IPS-20b (cell line): Measurements from ENCODE around the gene NUDT14.

Experiments
- H3K27ac ChIP-seq: one replicate; pipeline ENCODE4 v1.5.1; 2013; ENCODE audit warnings: low read length
- H3K27me3 ChIP-seq: 2 replicates; pipeline ENCODE4 v1.6.1; 2013; ENCODE audit warnings: mild to moderate bottlenecking, low read length, inconsistent platforms; ENCODE audit not compliant: insufficient read depth
- H3K36me3 ChIP-seq: 2 replicates; pipeline ENCODE4 v1.6.1; 2013; ENCODE audit warnings: low read depth, mild to moderate bottlenecking, inconsistent platforms, low read length, moderate library complexity; ENCODE audit not compliant: insufficient read depth
- H3K4me1 ChIP-seq: 2 replicates; pipeline ENCODE4 v1.6.1; 2013; ENCODE audit warnings: mild to moderate bottlenecking, control low read depth, inconsistent platforms, low read length, moderate library complexity; ENCODE audit not compliant: insufficient read depth
- H3K4me3 ChIP-seq: 2 replicates; pipeline ENCODE4 v1.5.1; 2013; ENCODE audit warnings: mild to moderate bottlenecking, low read length, inconsistent platforms
- H3K9ac ChIP-seq: 2 replicates; pipeline ENCODE4 v1.6.1; 2013; ENCODE audit warnings: low read depth, mild to moderate bottlenecking, inconsistent platforms, low read length, moderate library complexity
- H3K9me3 ChIP-seq: 2 replicates; pipeline ENCODE4 v1.6.1; 2013; ENCODE audit warnings: mild to moderate bottlenecking, low read depth, low read length, inconsistent platforms; ENCODE audit not compliant: insufficient read depth

Gene NUDT14

GRCh38 chr14:105180592-105181548 lies at the start of gene NUDT14:
NUDT14 (minus strand) TSS chr14:105181312; CDS start chr14:105181209, 103 bp downstream.
- peak within 1 kb of the TSS; percentile 4; the same call in 1 of the 2 replicates for H3K9ac ChIP-seq

GRCh38 chr14:105229099-105229655 lies 48.1 kb upstream of the NUDT14 start:
- H3K27me3 ChIP-seq, result no peaks in the 10 kb centered on the region
- no peak overlapping the region for H3K4me3 ChIP-seq
- H3K36me3 ChIP-seq, result no peaks in the 10 kb centered on the region
- H3K9me3 ChIP-seq, result no peaks in the 10 kb centered on the region
- no peak overlapping the region for H3K9ac ChIP-seq
- no peak overlapping the region for H3K27ac ChIP-seq
- no peaks in the 10 kb centered on the region for H3K4me1 ChIP-seq

More at GRCh38 chr14:105180592-105181548, at the start of gene NUDT14:
- H3K27me3 ChIP-seq, result peaks cover 35% of the 10 kb centered on the region
- H3K36me3 ChIP-seq, result no peaks in the 10 kb centered on the region
- H3K4me3 ChIP-seq, result peak within 1 kb of the TSS; percentile 57
- no peak within 1 kb of the TSS for H3K27ac ChIP-seq
- no peaks in the 10 kb centered on the region for H3K9me3 ChIP-seq
- H3K4me1 ChIP-seq, result 0 out of 2 replicates have a peak, but pooled peaks cover 3% of the 10 kb centered on the region

GRCh38 chr14:105228562-105228961 lies 47.5 kb upstream of the NUDT14 start:
- no peaks in the 10 kb centered on the region for H3K27me3 ChIP-seq
- H3K4me1 ChIP-seq, result no peaks in the 10 kb centered on the region
- H3K36me3 ChIP-seq, result no peaks in the 10 kb centered on the region; the same call in 1 of the 2 replicates
- H3K4me3 ChIP-seq, result no peak overlapping the region
- no peak overlapping the region for H3K9ac ChIP-seq
- no peaks in the 10 kb centered on the region for H3K9me3 ChIP-seq
- H3K27ac ChIP-seq, result no peak overlapping the region

GRCh38 chr14:105227346-105227745 lies 46.2 kb upstream of the NUDT14 start:
- no peak overlapping the region for H3K9ac ChIP-seq
- no peak overlapping the region for H3K27ac ChIP-seq
- no peaks in the 10 kb centered on the region; the same call in 1 of the 2 replicates for H3K36me3 ChIP-seq
- no peaks in the 10 kb centered on the region for H3K27me3 ChIP-seq
- no peaks in the 10 kb centered on the region for H3K9me3 ChIP-seq
- H3K4me3 ChIP-seq, result no peak overlapping the region
- H3K4me1 ChIP-seq, result no peaks in the 10 kb centered on the region

- Histone ChIP-seq H3K36me3 (no peaks in the 10 kb centered on the region; the same call in 1 of the 2 replicates), H3K9ac (no peak overlapping the region), H3K4me3 (no peak overlapping the region), H3K27ac (no peak overlapping the region), H3K27me3 (no peaks in the 10 kb centered on the region), H3K9me3 (no peaks in the 10 kb centered on the region), H3K4me1 (no peaks in the 10 kb centered on the region)
Measured at GRCh38 chr14:105226198-105226597, 45.1 kb upstream of the NUDT14 start.

- H3K27me3 ChIP-seq, result no peaks in the 10 kb centered on the region
- no peaks in the 10 kb centered on the region; the same call in 1 of the 2 replicates for H3K36me3 ChIP-seq
- no peak overlapping the region for H3K4me3 ChIP-seq
- H3K27ac ChIP-seq, result no peak overlapping the region
- no peak overlapping the region for H3K9ac ChIP-seq
- no peaks in the 10 kb centered on the region for H3K9me3 ChIP-seq
- no peaks in the 10 kb centered on the region for H3K4me1 ChIP-seq
Measured at GRCh38 chr14:105224845-105225570, 43.9 kb upstream of the NUDT14 start.

GRCh38 chr14:105223770-105224544 lies 42.8 kb upstream of the NUDT14 start:
- Histone ChIP-seq H3K27me3 (no peaks in the 10 kb centered on the region), H3K36me3 (no peaks in the 10 kb centered on the region; the same call in 1 of the 2 replicates), H3K4me1 (no peaks in the 10 kb centered on the region), H3K9me3 (no peaks in the 10 kb centered on the region), H3K27ac (no peak overlapping the region), H3K4me3 (no peak overlapping the region), H3K9ac (no peak overlapping the region)

GRCh38 chr14:105223260-105223659 lies 42.1 kb upstream of the NUDT14 start:
- H3K9ac ChIP-seq, result no peak overlapping the region
- no peaks in the 10 kb centered on the region for H3K9me3 ChIP-seq
- no peak overlapping the region for H3K4me3 ChIP-seq
- H3K4me1 ChIP-seq, result no peaks in the 10 kb centered on the region
- no peaks in the 10 kb centered on the region; the same call in none of the 2 replicates for H3K36me3 ChIP-seq
- no peak overlapping the region for H3K27ac ChIP-seq
- no peaks in the 10 kb centered on the region for H3K27me3 ChIP-seq

- H3K27me3 ChIP-seq, result no peaks in the 10 kb centered on the region
- no peak overlapping the region for H3K9ac ChIP-seq
- no peak overlapping the region for H3K27ac ChIP-seq
- H3K36me3 ChIP-seq, result no peaks in the 10 kb centered on the region; the same call in none of the 2 replicates
- H3K9me3 ChIP-seq, result no peaks in the 10 kb centered on the region
- no peak overlapping the region for H3K4me3 ChIP-seq
- no peaks in the 10 kb centered on the region for H3K4me1 ChIP-seq
Measured at GRCh38 chr14:105221598-105222178, 40.6 kb upstream of the NUDT14 start.

- no peaks in the 10 kb centered on the region; the same call in none of the 2 replicates for H3K36me3 ChIP-seq
- H3K9ac ChIP-seq, result no peak overlapping the region
- no peaks in the 10 kb centered on the region for H3K27me3 ChIP-seq
- H3K4me1 ChIP-seq, result no peaks in the 10 kb centered on the region
- no peaks in the 10 kb centered on the region for H3K9me3 ChIP-seq
- H3K27ac ChIP-seq, result no peak overlapping the region
- H3K4me3 ChIP-seq, result no peak overlapping the region
Measured at GRCh38 chr14:105220699-105221597, 39.8 kb upstream of the NUDT14 start.
